Endothelial cell of umbilical vein (primary cell): ENCODE measurements around the gene TMEM9B.

ENCODE experiments used
- EZH2 ChIP-seq: IDR thresholded peaks from 2 replicates; pipeline ENCODE4 v1.6.1; 2012; ENCODE audit warnings: borderline replicate concordance, low read depth, mild to moderate bottlenecking, moderate library complexity, low read length, inconsistent platforms; ENCODE audit not compliant: severe bottlenecking
- JUN ChIP-seq: IDR thresholded peaks from 2 replicates; pipeline ENCODE4 v1.6.1; 2011; ENCODE audit warnings: borderline replicate concordance, low read depth; ENCODE audit not compliant: insufficient read length, insufficient read depth
- MYC ChIP-seq: IDR thresholded peaks from one replicate; pipeline ENCODE4 v1.6.1; 2011; ENCODE audit warnings: mild to moderate bottlenecking, low read depth, low read length
- POLR2A ChIP-seq: IDR thresholded peaks from 2 replicates; pipeline ENCODE4 v1.6.1; 2012; ENCODE audit warnings: low read depth, mild to moderate bottlenecking, control low read depth, low read length
- POLR2AphosphoS5 ChIP-seq: IDR thresholded peaks from 2 replicates; pipeline ENCODE4 v1.6.1; 2012; ENCODE audit warnings: low read depth, mild to moderate bottlenecking, control low read depth, low read length, moderate library complexity; ENCODE audit not compliant: insufficient read depth
- TF ChIP-seq, protein P1 (sequence below), 2 donors: IDR thresholded peaks; 1 replicate in 1 of 2; 2 replicates in 1 of 2; pipeline ENCODE4 v1.5.1; 2011; ENCODE audit warnings: low read length in 2 of 2, mild to moderate bottlenecking in 2 of 2, moderate library complexity in 2 of 2, control low read depth in 1 of 2, inconsistent platforms in 1 of 2, low read depth in 1 of 2; ENCODE audit not compliant: insufficient read depth in 1 of 2; ENCODE audit errors: extremely low read depth in 1 of 2
- TF ChIP-seq, protein P2 (sequence below): IDR thresholded peaks from 2 replicates; pipeline ENCODE4 v1.6.1; 2011; ENCODE audit not compliant: insufficient read depth, insufficient read length

DNA sequence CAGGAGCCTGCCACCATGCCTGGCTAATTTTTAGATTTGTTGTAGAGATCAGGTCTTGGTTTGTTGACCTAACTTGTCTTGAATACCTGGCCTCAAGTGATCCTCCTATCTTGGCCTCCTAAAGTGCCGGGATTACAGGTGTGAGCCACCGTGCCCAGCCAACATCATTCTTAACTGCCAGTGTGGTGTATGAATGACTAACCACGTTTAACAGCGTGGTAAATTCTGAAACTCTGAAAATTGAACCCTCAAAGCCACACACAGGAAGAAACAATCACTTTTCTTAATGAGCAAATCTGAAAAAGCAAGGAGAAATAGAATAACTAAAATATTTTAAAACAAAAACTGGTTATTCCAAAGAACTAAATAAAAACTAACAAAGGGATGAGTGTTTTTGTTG is 7.4 kb downstream of the TMEM9B start:
- TF ChIP-seq POLR2A (no peak), EZH2 (no peak), POLR2AphosphoS5 (no peak), JUN (no peak), MYC (no peak)
- TF ChIP-seq, protein P1, sequence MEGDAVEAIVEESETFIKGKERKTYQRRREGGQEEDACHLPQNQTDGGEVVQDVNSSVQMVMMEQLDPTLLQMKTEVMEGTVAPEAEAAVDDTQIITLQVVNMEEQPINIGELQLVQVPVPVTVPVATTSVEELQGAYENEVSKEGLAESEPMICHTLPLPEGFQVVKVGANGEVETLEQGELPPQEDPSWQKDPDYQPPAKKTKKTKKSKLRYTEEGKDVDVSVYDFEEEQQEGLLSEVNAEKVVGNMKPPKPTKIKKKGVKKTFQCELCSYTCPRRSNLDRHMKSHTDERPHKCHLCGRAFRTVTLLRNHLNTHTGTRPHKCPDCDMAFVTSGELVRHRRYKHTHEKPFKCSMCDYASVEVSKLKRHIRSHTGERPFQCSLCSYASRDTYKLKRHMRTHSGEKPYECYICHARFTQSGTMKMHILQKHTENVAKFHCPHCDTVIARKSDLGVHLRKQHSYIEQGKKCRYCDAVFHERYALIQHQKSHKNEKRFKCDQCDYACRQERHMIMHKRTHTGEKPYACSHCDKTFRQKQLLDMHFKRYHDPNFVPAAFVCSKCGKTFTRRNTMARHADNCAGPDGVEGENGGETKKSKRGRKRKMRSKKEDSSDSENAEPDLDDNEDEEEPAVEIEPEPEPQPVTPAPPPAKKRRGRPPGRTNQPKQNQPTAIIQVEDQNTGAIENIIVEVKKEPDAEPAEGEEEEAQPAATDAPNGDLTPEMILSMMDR (IDR thresholded peaks at IDR 0.05; ENCODE audit: extremely low read depth in 1 of 2, insufficient read depth in 1 of 2, low read depth in 1 of 2, low read length in 2 of 2) = no peak
- TF ChIP-seq, protein P2, sequence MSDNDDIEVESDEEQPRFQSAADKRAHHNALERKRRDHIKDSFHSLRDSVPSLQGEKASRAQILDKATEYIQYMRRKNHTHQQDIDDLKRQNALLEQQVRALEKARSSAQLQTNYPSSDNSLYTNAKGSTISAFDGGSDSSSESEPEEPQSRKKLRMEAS = no peak
